A673 (cell line): ENCODE results near the gene UGT1A4. TPM values are rescaled to one million over a fixed set of nuclear protein-coding genes. Genes with fewer than 3 reads are reported as not detected.

Source experiments
- BruUV-seq: library from RNA; stranded (reverse); fragments of 400-500 nt; replicated peaks from 2 replicates; lab custom pipeline; 2021; lab: Mats Ljungman, UMichigan
- CTCF ChIA-PET: fragments of 300-600 bp; sonication (Branson Sonifier 250); formaldehyde crosslinking; loops from one replicate; lab custom pipeline; 2022; ENCODE audit warnings: antibody characterized with exemption; lab: Charles Lee
- POLR2A ChIA-PET: fragments of 300-600 bp; sonication (Branson Sonifier 250); formaldehyde crosslinking; loops from one replicate; lab custom pipeline; 2022; ENCODE audit warnings: antibody characterized with exemption; ENCODE audit not compliant: low non-redundant PET; lab: Charles Lee
- DNase-seq: peaks from one replicate; pipeline ENCODE4 v3.0.0-alpha.2; 2015; ENCODE audit warnings: low spot score
- H3K27ac ChIP-seq: fragments of 200-600 bp; sonication (generic); 2 replicates; pipeline ENCODE4 v1.5.1; 2016; ENCODE audit warnings: mixed run types, low read depth, mild to moderate bottlenecking, mixed read lengths, antibody characterized with exemption, low read length; ENCODE audit not compliant: poor library complexity, severe bottlenecking
- H3K27me3 ChIP-seq: fragments of 200-600 bp; sonication (generic); replicated peaks from 2 replicates; pipeline ENCODE4 v1.6.1; 2017; ENCODE audit warnings: mixed run types, low read depth, mild to moderate bottlenecking, mixed read lengths, antibody characterized with exemption, low read length; ENCODE audit not compliant: insufficient read depth, poor library complexity
- H3K36me3 ChIP-seq: fragments of 200-600 bp; sonication (generic); 2 replicates; pipeline ENCODE4 v1.6.1; 2016; ENCODE audit warnings: mixed run types, mild to moderate bottlenecking, mixed read lengths, antibody characterized with exemption, low read length; ENCODE audit not compliant: insufficient read depth, poor library complexity, severe bottlenecking
- H3K4me1 ChIP-seq: fragments of 200-600 bp; sonication (generic); 2 replicates; pipeline ENCODE4 v1.6.1; 2017; ENCODE audit warnings: mixed run types, mild to moderate bottlenecking, mixed read lengths, antibody characterized with exemption, low read length; ENCODE audit not compliant: insufficient read depth, poor library complexity, severe bottlenecking
- H3K4me3 ChIP-seq: fragments of 200-600 bp; sonication (generic); 2 replicates; pipeline ENCODE4 v1.5.1; 2016; ENCODE audit warnings: low read depth, mixed run types, mild to moderate bottlenecking, mixed read lengths, low read length; ENCODE audit not compliant: poor library complexity, severe bottlenecking
- H3K9me3 ChIP-seq: fragments of 200-600 bp; sonication (generic); 2 replicates; pipeline ENCODE4 v1.6.1; 2016; ENCODE audit warnings: mixed run types, low read depth, mild to moderate bottlenecking, mixed read lengths, antibody characterized with exemption, low read length; ENCODE audit not compliant: poor library complexity, severe bottlenecking
- CTCF ChIP-seq: fragments of 300-800, 200-600 bp; sonication (generic); conservative IDR thresholded peaks from 2 replicates; pipeline ENCODE4 v1.5.1; 2017; ENCODE audit warnings: low read depth, mild to moderate bottlenecking, antibody characterized with exemption, low read length, moderate library complexity, mixed read lengths
- EZH2 ChIP-seq: fragments of 200-600 bp; sonication (generic); IDR thresholded peaks from 2 replicates; pipeline ENCODE4 v1.6.1; 2017; ENCODE audit warnings: borderline replicate concordance, low read depth, mild to moderate bottlenecking, mixed read lengths, antibody characterized with exemption, low read length; ENCODE audit not compliant: poor library complexity, severe bottlenecking
- intact Hi-C: fragments of 100-400 bp; cut with micrococcal nuclease; formaldehyde crosslinking; loops from one replicate; pipeline ENCODE4 v1.10.0; 2022; ENCODE audit not compliant: unreplicated experiment
- total RNA-seq: library from RNA; stranded (reverse); gene quantifications from 2 replicates; pipeline ENCODE4 v1.2.3, GENCODE V29; 2021

The UGT1A4 gene
- total RNA-seq, 1 experiment from 2014 or later: 0.11 TPM

- POLR2A ChIA-PET: no interaction called here
- no peak for DNase-seq
- Histone ChIP-seq H3K9me3 (no peaks in the 10 kb centered on the region), H3K36me3 (no peaks in the 10 kb centered on the region), H3K4me3 (no peak overlapping the region), H3K27ac (no peak overlapping the region), H3K4me1 (no peaks in the 10 kb centered on the region), H3K27me3 (no peaks in the 10 kb centered on the region)
- CTCF ChIA-PET: interaction anchor here (0.6 kb wide), 1 partner anchor 119 kb away, joined by 5 read pairs; no protein-coding TSS in a partner anchor
- no peak for TF ChIP-seq EZH2
- no peak for TF ChIP-seq CTCF
- intact Hi-C loops: no loop called here
- BruUV-seq: no TSS peak
Measured at GRCh38 chr2:233813236-233814055, 94.9 kb downstream of the UGT1A4 start.

GRCh38 chr2:233814056-233814835 lies 95.7 kb downstream of the UGT1A4 start:
- TF ChIP-seq CTCF (no peak), EZH2 (no peak)
- intact Hi-C loops: no loop called here
- CTCF ChIA-PET: no interaction called here
- Histone ChIP-seq H3K9me3 (no peaks in the 10 kb centered on the region), H3K27me3 (no peaks in the 10 kb centered on the region), H3K36me3 (no peaks in the 10 kb centered on the region), H3K4me1 (no peaks in the 10 kb centered on the region), H3K4me3 (no peak overlapping the region), H3K27ac (no peak overlapping the region)
- DNase-seq: peak; percentile 23
- POLR2A ChIA-PET: no interaction called here
- no TSS peak for BruUV-seq

- TF ChIP-seq CTCF (no peak), EZH2 (no peak)
- H3K4me1 ChIP-seq: no peaks in the 10 kb centered on the region
- DNase-seq: no peak
- no peaks in the 10 kb centered on the region for H3K27me3 ChIP-seq
- H3K27ac ChIP-seq: no peak overlapping the region
- CTCF ChIA-PET: no interaction called here
- H3K4me3 ChIP-seq: no peak overlapping the region
- POLR2A ChIA-PET: no interaction called here
- no TSS peak for BruUV-seq
- H3K36me3 ChIP-seq: no peaks in the 10 kb centered on the region
- H3K9me3 ChIP-seq: no peaks in the 10 kb centered on the region
- intact Hi-C loops: no loop called here
Measured at GRCh38 chr2:233815861-233816260, 97.3 kb downstream of the UGT1A4 start.
